B cell (primary cell): Measurements from ENCODE around the gene CDHR2. TPM values are rescaled to one million over a fixed set of nuclear protein-coding genes. Genes with fewer than 3 reads are reported as not detected.
A peak's percentile ranks its signal among the peaks of the same experiment; 100 is the strongest.

ENCODE experiments used
- ATAC-seq: fragments of 200-7000 bp; cut with Tn5 transposase; one replicate; pipeline ENCODE4 v1.10.0; 2021; ENCODE audit warnings: low read depth, mild to moderate bottlenecking, moderate number of reproducible peaks, moderate library complexity
- CTCF ChIA-PET: fragments of 350-600 bp; sonication (Branson Sonifier 250); formaldehyde crosslinking; loops from one replicate; lab custom pipeline; 2021; ENCODE audit warnings: antibody characterized with exemption, inconsistent platforms; lab: Charles Lee
- POLR2A ChIA-PET: fragments of 350-600 bp; sonication (Branson Sonifier 250); formaldehyde crosslinking; loops from one replicate; lab custom pipeline; 2021; ENCODE audit warnings: antibody characterized with exemption; lab: Charles Lee
- DNase-seq: peaks from one replicate; pipeline ENCODE4 v3.0.0; 2013
- H2AFZ ChIP-seq: 2 replicates; pipeline ENCODE4 v1.6.1; 2012; ENCODE audit warnings: mild to moderate bottlenecking, low read depth, low read length; ENCODE audit not compliant: insufficient read depth, poor library complexity, severe bottlenecking
- H3K27ac ChIP-seq, 2 donors: 1 replicate in 1 of 2; 2 replicates in 1 of 2; pipeline ENCODE4 v1.5.1; 2012 to 2013; ENCODE audit warnings: low read length in 2 of 2, mild to moderate bottlenecking in 2 of 2, moderate library complexity in 1 of 2
- H3K27me3 ChIP-seq, 4 experiments: fragments of 200-600 bp in 1 of 4; sonication (generic) in 1 of 4; replicated peaks in 1 of 4; 1 replicate in 2 of 4; 2 replicates in 2 of 4; pipeline versions ENCODE4 v1.6.1 to v1.7.0; 2013 to 2016; ENCODE audit warnings: low read length in 3 of 4, mild to moderate bottlenecking in 2 of 4, mixed read lengths in 1 of 4, moderate library complexity in 1 of 4; ENCODE audit not compliant: insufficient read depth in 4 of 4, control insufficient read depth in 3 of 4; ENCODE audit errors: control extremely low read depth in 1 of 4
- H3K36me3 ChIP-seq, 2 experiments: replicated peaks in 1 of 2; 1 replicate in 1 of 2; 2 replicates in 1 of 2; pipeline versions ENCODE4 v1.6.1 to v1.7.1; 2013; ENCODE audit warnings: low read length in 1 of 2; ENCODE audit not compliant: insufficient read depth in 2 of 2, control insufficient read depth in 1 of 2; ENCODE audit errors: control extremely low read depth in 1 of 2, extremely low read depth in 1 of 2
- H3K4me1 ChIP-seq, 2 donors: fragments of 200-600 bp in 1 of 2; sonication (generic) in 1 of 2; 1 replicate in 1 of 2; 2 replicates in 1 of 2; pipeline versions ENCODE4 v1.5.1 to v1.6.1; 2013 to 2017; ENCODE audit warnings: low read length in 2 of 2; ENCODE audit not compliant: control insufficient read depth in 2 of 2, insufficient read depth in 2 of 2
- H3K4me2 ChIP-seq: replicated peaks from 2 replicates; pipeline ENCODE3; 2012; ENCODE audit warnings: mild to moderate bottlenecking, low read depth, low read length; ENCODE audit not compliant: poor library complexity, severe bottlenecking
- H3K4me3 ChIP-seq, 5 experiments: fragments of 200-600 bp in 1 of 5; sonication (generic) in 1 of 5; 1 replicate in 3 of 5; 2 replicates in 2 of 5; pipeline versions ENCODE4 v1.5.1 to v1.7.0; 2011 to 2016; ENCODE audit warnings: low read length in 4 of 5, mild to moderate bottlenecking in 4 of 5, low read depth in 2 of 5, control low read depth in 1 of 5, moderate library complexity in 1 of 5; ENCODE audit not compliant: insufficient read depth in 1 of 5; ENCODE audit errors: control extremely low read depth in 1 of 5, extremely low read depth in 1 of 5
- H3K79me2 ChIP-seq: fragments of 200-600 bp; sonication (generic); one replicate; pipeline ENCODE4 v1.6.0; 2016; ENCODE audit warnings: low read length; ENCODE audit not compliant: control insufficient read depth, insufficient read depth
- H3K9ac ChIP-seq: fragments of 200-600 bp; sonication (generic); 2 replicates; pipeline ENCODE4 v1.6.1; 2017; ENCODE audit warnings: mild to moderate bottlenecking, low read length, moderate library complexity
- H3K9me3 ChIP-seq, 3 donors: one replicate each; pipeline versions ENCODE4 v1.6.1 to v1.7.1; 2013; ENCODE audit warnings: low read length in 2 of 3; ENCODE audit not compliant: control insufficient read depth in 2 of 3, insufficient read depth in 1 of 3; ENCODE audit errors: control extremely low read depth in 1 of 3
- H4K20me1 ChIP-seq: 2 replicates; pipeline ENCODE4 v1.6.0; 2012; ENCODE audit warnings: mild to moderate bottlenecking, low read length; ENCODE audit not compliant: insufficient read depth, control insufficient read depth, poor library complexity, severe bottlenecking
- H3K27ac Mint-ChIP-seq: one replicate; pipeline ENCODE4 v1.8.0; 2021; ENCODE audit warnings: mixed read lengths
- H3K27me3 Mint-ChIP-seq: one replicate; pipeline ENCODE4 v1.8.0; 2021; ENCODE audit warnings: mixed read lengths
- H3K4me1 Mint-ChIP-seq: one replicate; pipeline ENCODE4 v1.8.0; 2021; ENCODE audit warnings: mixed read lengths
- H3K4me3 Mint-ChIP-seq: one replicate; pipeline ENCODE4 v1.8.0; 2021; ENCODE audit warnings: mixed read lengths
- H3K9me3 Mint-ChIP-seq: one replicate; pipeline ENCODE4 v1.8.0; 2022; ENCODE audit warnings: mixed read lengths; ENCODE audit not compliant: insufficient read depth
- EZH2 ChIP-seq: IDR thresholded peaks from 2 replicates; pipeline ENCODE4 v1.6.1; 2012; ENCODE audit warnings: borderline replicate concordance, low read depth, mild to moderate bottlenecking, moderate library complexity, low read length; ENCODE audit not compliant: insufficient read depth, poor library complexity, severe bottlenecking
- WGBS: methylation state at CpG from one replicate; pipeline ENCODE4 v1.1.5; 2013; ENCODE audit warnings: missing lambda C conversion rate; ENCODE audit not compliant: insufficient coverage; 5-methylcytosine and 5-hydroxymethylcytosine counted together
- intact Hi-C: fragments of 100-400 bp; cut with micrococcal nuclease; formaldehyde crosslinking; loops from one replicate; pipeline ENCODE4 v1.10.0; 2022
- polyA plus RNA-seq: library from polyadenylated mRNA; depleted of rRNA; stranded (reverse); fragments of >200 nt; gene quantifications from 2 replicates; pipeline ENCODE4 v1.2.3, GENCODE V29; 2012
- total RNA-seq, 2 donors: library from RNA; stranded (reverse); fragments of 120-200 nt in 1 of 2; gene quantifications; 1 replicate in 1 of 2; 2 replicates in 1 of 2; pipeline versions ENCODE4 v1.2.3 to v1.2.4, GENCODE V29; 2013 to 2022
- TF ChIP-seq, protein P1 (sequence below): fragments of 200-600 bp; IDR thresholded peaks from one replicate; pipeline ENCODE4 v1.8.0; 2022; ENCODE audit warnings: antibody characterized with exemption, mild to moderate bottlenecking

Gene CDHR2
- total and polyA plus RNA-seq, 2 donors (not counting 1 experiment from before 2014, with no cell fraction given): 0.25 to 1.7 TPM

DNA sequence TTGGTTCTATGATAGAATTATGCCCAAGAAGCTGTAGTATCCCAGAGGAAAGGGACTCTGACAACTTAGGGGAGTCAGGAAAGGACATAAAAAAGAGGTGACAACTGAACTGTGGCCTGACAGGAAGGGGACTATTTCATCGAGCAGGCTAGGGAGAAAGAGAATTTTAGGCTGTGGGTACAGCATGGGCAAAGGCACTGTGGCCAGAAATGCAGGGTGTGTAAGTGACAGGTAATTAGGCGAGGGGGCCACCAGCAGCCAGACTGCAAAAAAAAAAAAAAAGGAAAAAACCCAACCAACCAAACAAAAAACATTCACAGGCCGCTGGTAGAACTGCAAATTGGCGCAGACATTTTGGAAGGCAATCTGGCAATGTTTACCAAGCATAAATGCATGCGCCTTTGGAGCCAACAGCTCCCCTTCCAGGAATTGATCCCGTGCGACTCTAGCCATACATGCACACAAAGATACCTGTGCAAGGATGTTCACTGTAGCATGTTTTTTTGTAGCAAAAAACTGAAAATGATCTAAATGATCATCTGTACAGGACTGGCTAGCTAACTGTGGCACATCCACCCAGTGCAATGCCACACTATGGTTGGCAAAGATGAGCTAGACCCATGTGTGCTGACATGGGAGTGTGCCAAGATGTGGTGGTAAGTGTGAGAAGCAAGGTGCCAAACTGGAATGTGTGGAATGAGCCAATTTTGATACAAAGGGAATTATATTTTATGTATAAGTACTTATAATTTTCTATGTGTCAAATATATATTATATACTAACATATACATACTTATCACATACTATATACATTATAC, 82.5 kb downstream of the CDHR2 start:
- intact Hi-C loops: loop anchor here (2.0 to 5.0 kb wide), 2 partner anchors 21 to 89 kb away; partner anchors contain the start of gene GPRIN1
- Mint-ChIP-seq H3K4me3 (peak overlapping the region; percentile 86), H3K9me3 (no peaks in the 10 kb centered on the region), H3K27me3 (peaks cover 27% of the 10 kb centered on the region), H3K4me1 (peaks cover 58% of the 10 kb centered on the region), H3K27ac (no peak overlapping the region)
- POLR2A ChIA-PET: interaction anchor here (0.7 to 0.8 kb wide), 2 partner anchors 10 to 99 kb away, joined by 4 read pairs; no protein-coding TSS in a partner anchor
- 80% methylated on average over 4 of the region's 7 CpGs for WGBS
- H3K36me3 ChIP-seq: no peaks in the 10 kb centered on the region
- peaks cover 56 to 68% of the 10 kb centered on the region in 2 donors for H3K4me1 ChIP-seq
- ATAC-seq: no peak
- no peak for DNase-seq
- peaks cover 0 to 43% (median 20%) of the 10 kb centered on the region in 4 experiments for H3K27me3 ChIP-seq
- H3K79me2 ChIP-seq: no peaks in the 10 kb centered on the region
- no peak overlapping the region for H3K27ac ChIP-seq
- peaks cover 0 to 22% (median 0%) of the 10 kb centered on the region in 3 donors for H3K9me3 ChIP-seq
- H4K20me1 ChIP-seq: no peaks in the 10 kb centered on the region
- no peak overlapping the region for H2AFZ ChIP-seq
- H3K4me3 ChIP-seq: peak overlapping the region in 1 of 5 experiments; percentile 69
- peak overlapping the region; percentile 100 for H3K4me2 ChIP-seq
- H3K9ac ChIP-seq: no peak overlapping the region
- CTCF ChIA-PET: interaction anchor here (1.2 to 2.9 kb wide), 4 partner anchors 10 to 29 kb away, joined by 3 to 21 read pairs (median 8); partner anchors contain the start of gene TSPAN17
- TF ChIP-seq EZH2: no peak
- TF ChIP-seq, protein P1, sequence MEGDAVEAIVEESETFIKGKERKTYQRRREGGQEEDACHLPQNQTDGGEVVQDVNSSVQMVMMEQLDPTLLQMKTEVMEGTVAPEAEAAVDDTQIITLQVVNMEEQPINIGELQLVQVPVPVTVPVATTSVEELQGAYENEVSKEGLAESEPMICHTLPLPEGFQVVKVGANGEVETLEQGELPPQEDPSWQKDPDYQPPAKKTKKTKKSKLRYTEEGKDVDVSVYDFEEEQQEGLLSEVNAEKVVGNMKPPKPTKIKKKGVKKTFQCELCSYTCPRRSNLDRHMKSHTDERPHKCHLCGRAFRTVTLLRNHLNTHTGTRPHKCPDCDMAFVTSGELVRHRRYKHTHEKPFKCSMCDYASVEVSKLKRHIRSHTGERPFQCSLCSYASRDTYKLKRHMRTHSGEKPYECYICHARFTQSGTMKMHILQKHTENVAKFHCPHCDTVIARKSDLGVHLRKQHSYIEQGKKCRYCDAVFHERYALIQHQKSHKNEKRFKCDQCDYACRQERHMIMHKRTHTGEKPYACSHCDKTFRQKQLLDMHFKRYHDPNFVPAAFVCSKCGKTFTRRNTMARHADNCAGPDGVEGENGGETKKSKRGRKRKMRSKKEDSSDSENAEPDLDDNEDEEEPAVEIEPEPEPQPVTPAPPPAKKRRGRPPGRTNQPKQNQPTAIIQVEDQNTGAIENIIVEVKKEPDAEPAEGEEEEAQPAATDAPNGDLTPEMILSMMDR: no peak

DNA sequence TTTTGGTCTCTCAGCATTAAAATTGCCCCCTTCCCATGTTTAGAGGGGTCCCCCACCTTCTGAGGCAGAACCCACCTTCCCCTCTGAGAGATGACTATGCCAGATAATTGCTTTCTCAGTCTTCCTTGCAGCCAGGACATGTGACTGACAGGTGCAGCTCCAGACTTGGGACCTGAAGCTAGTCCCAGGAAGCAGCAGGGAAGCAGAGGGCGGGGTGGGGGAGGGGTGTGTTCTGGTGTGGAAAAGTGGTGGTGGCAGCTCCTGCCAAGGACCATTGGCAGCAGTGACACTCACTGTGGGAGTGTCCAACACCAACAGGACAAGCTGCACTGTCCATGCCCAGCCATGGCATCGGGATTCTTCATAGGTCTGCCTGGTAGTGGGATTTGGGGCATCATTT, 83.6 kb downstream of the CDHR2 start:
- H2AFZ ChIP-seq: no peak overlapping the region
- peaks cover 49% of the 10 kb centered on the region for H3K4me1 Mint-ChIP-seq
- peaks cover 0 to 47% (median 20%) of the 10 kb centered on the region in 4 experiments for H3K27me3 ChIP-seq
- H3K79me2 ChIP-seq: no peaks in the 10 kb centered on the region
- H3K9me3 ChIP-seq: peaks cover 0 to 22% (median 0%) of the 10 kb centered on the region in 3 donors
- H3K27me3 Mint-ChIP-seq: peaks cover 22% of the 10 kb centered on the region
- H3K4me3 Mint-ChIP-seq: no peak overlapping the region
- H3K4me3 ChIP-seq: no peak overlapping the region
- no peaks in the 10 kb centered on the region for H3K9me3 Mint-ChIP-seq
- ATAC-seq: no peak
- no peak overlapping the region for H3K27ac Mint-ChIP-seq
- TF ChIP-seq EZH2: no peak
- TF ChIP-seq, protein P1: no peak
- POLR2A ChIA-PET: no interaction called here
- H3K4me2 ChIP-seq: no peak overlapping the region
- no peak overlapping the region for H3K27ac ChIP-seq
- peaks cover 48 to 59% of the 10 kb centered on the region in 2 donors for H3K4me1 ChIP-seq
- intact Hi-C loops: loop anchor here (5.0 kb wide), 1 partner anchor 90 kb away; no protein-coding TSS in a partner anchor
- no peak for DNase-seq
- CTCF ChIA-PET: interaction anchor here (0.7 to 1.3 kb wide), 2 partner anchors 26 to 440 kb away, joined by 3 to 4 read pairs; no protein-coding TSS in a partner anchor
- no peaks in the 10 kb centered on the region for H3K36me3 ChIP-seq
- WGBS: 94% methylated on average over 2 of the region's 2 CpGs
- no peak overlapping the region for H3K9ac ChIP-seq
- no peaks in the 10 kb centered on the region for H4K20me1 ChIP-seq
